AG04450 (cell line): ENCODE data around the gene LAYN. TPM values are rescaled to one million over a fixed set of nuclear protein-coding genes. Genes with fewer than 3 reads are reported as not detected.

Source experiments
- CTCF ChIA-PET: fragments of 300-600, 350-600 bp; formaldehyde crosslinking; extraction: SDS; loops from one replicate; lab custom pipeline; 2022; ENCODE audit warnings: antibody characterized with exemption, inconsistent platforms; lab: Charles Lee
- POLR2A ChIA-PET: fragments of 350-600 bp; formaldehyde crosslinking; extraction: SDS; loops from one replicate; lab custom pipeline; 2021; ENCODE audit warnings: antibody characterized with exemption, inconsistent platforms; lab: Yijun Ruan, JAX
- DNase-seq: peaks from one replicate; pipeline ENCODE4 v3.0.0-alpha.2; 2011; ENCODE audit warnings: low read depth, low spot score
- H3K27ac ChIP-seq: one replicate; pipeline ENCODE4 v1.5.1; 2012; ENCODE audit warnings: low read depth, low read length, control low read depth
- H3K27me3 ChIP-seq: one replicate; pipeline ENCODE4 v1.6.0; 2012; ENCODE audit warnings: low read length; ENCODE audit not compliant: control insufficient read depth, insufficient read depth
- H3K4me3 ChIP-seq: 2 replicates; pipeline ENCODE4 v1.5.1; 2011; ENCODE audit warnings: mild to moderate bottlenecking, low read depth, low read length, control low read depth
- H3K9me3 ChIP-seq: 2 replicates; pipeline ENCODE4 v1.5.1; 2012; ENCODE audit warnings: low read length; ENCODE audit not compliant: control insufficient read depth, insufficient read depth
- CTCF ChIP-seq: IDR thresholded peaks from 2 replicates; pipeline ENCODE4 v1.5.1; 2011; ENCODE audit warnings: low read depth, low read length, control low read depth, inconsistent platforms
- polyA plus RNA-seq: library from polyadenylated mRNA; depleted of rRNA; stranded (reverse); fragments of >200 nt; gene quantifications from 2 replicates; pipeline ENCODE4 v1.2.3, GENCODE V29; 2011

The LAYN gene
- polyA plus RNA-seq, 1 experiment, result 119 TPM

GRCh38 chr11:111514216-111515031 is 26.1 kb upstream of the LAYN start, which contains the start of gene HOATZ:
TSS of gene HOATZ (plus strand) at chr11:111514778. CDS start at chr11:111514785, 7 bp downstream.
- DNase-seq, result no peak
- ChIA-PET POLR2A (interaction anchor here (1.0 kb wide), 1 partner anchor 49 kb away, joined by 4 read pairs; no protein-coding TSS in a partner anchor), CTCF (interaction anchor here (0.7 to 1.6 kb wide), 2 partner anchors 90 to 232 kb away, joined by 3 to 4 read pairs; no protein-coding TSS in a partner anchor)
- Histone ChIP-seq H3K27ac (no peak within 1 kb of the TSS), H3K27me3 (no peaks in the 10 kb centered on the region), H3K4me3 (peak within 1 kb of the TSS; percentile 47), H3K9me3 (no peaks in the 10 kb centered on the region)
- TF ChIP-seq CTCF, result peak; percentile 38

- ChIA-PET POLR2A (no interaction called here), CTCF (no interaction called here)
- DNase-seq, result no peak
- Histone ChIP-seq H3K4me3 (no peak overlapping the region), H3K9me3 (no peaks in the 10 kb centered on the region), H3K27ac (no peak overlapping the region), H3K27me3 (no peaks in the 10 kb centered on the region)
- no peak for TF ChIP-seq CTCF
These were observed 24.9 kb upstream of the LAYN start for GRCh38 chr11:111515591-111515990.

GRCh38 chr11:111518668-111519067 is 21.9 kb upstream of the LAYN start:
- TF ChIP-seq CTCF, result no peak
- no peaks in the 10 kb centered on the region for H3K27me3 ChIP-seq
- no peak overlapping the region for H3K4me3 ChIP-seq
- POLR2A ChIA-PET, result no interaction called here
- H3K9me3 ChIP-seq, result no peaks in the 10 kb centered on the region
- CTCF ChIA-PET, result no interaction called here
- no peak overlapping the region for H3K27ac ChIP-seq
- DNase-seq, result no peak

- Histone ChIP-seq H3K9me3 (no peaks in the 10 kb centered on the region), H3K27ac (no peak overlapping the region), H3K27me3 (no peaks in the 10 kb centered on the region), H3K4me3 (no peak overlapping the region)
- DNase-seq, result no peak
- ChIA-PET POLR2A (no interaction called here), CTCF (no interaction called here)
- no peak for TF ChIP-seq CTCF
These were observed 20.0 kb upstream of the LAYN start for GRCh38 chr11:111520560-111520959.

- Histone ChIP-seq H3K27me3 (no peaks in the 10 kb centered on the region), H3K27ac (no peak overlapping the region), H3K9me3 (no peaks in the 10 kb centered on the region), H3K4me3 (no peak overlapping the region)
- no peak for DNase-seq
- TF ChIP-seq CTCF, result no peak
- POLR2A ChIA-PET, result no interaction called here
- CTCF ChIA-PET, result no interaction called here
These were observed 19.4 kb upstream of the LAYN start for GRCh38 chr11:111521135-111521534.
